HepG2 (cell line): Measurements from ENCODE around the gene UCK2.
"Not testable (repeated sequence)": the region's sequence is repeated elsewhere in the genome, so short reads cannot be mapped to it uniquely, and the experiment has no call there.

ENCODE experiments used
- ARID2 ChIP-seq: sonication (generic); formaldehyde crosslinking; IDR thresholded peaks from 2 replicates; pipeline ENCODE4 v1.8.1; 2022; ENCODE audit warnings: mild to moderate bottlenecking, missing genetic modification reagents, borderline replicate concordance
- CBX2 ChIP-seq, 2 experiments: fragments of 200-600 bp in 1 of 2; sonication (generic); formaldehyde crosslinking in 1 of 2; IDR thresholded peaks; 2 replicates each; pipeline versions ENCODE4 v1.7.0 to v1.8.1; 2018 to 2022; ENCODE audit warnings: low read depth in 2 of 2, low read length in 1 of 2, mild to moderate bottlenecking in 1 of 2, missing genetic modification reagents in 1 of 2
- DPF2 ChIP-seq: sonication (generic); formaldehyde crosslinking; IDR thresholded peaks from 2 replicates; pipeline ENCODE4 v1.4.0; 2020; ENCODE audit warnings: mild to moderate bottlenecking, low read depth, missing genetic modification reagents, borderline replicate concordance
- NR2C2 ChIP-seq: sonication (generic); formaldehyde crosslinking; IDR thresholded peaks from 2 replicates; pipeline ENCODE4 v1.4.0; 2020; ENCODE audit warnings: missing genetic modification reagents, mild to moderate bottlenecking, moderate library complexity, borderline replicate concordance
- SIN3A ChIP-seq: IDR thresholded peaks from 2 replicates; pipeline ENCODE4 v1.6.1; 2011; ENCODE audit warnings: low read depth, mild to moderate bottlenecking, control low read depth, low read length, borderline replicate concordance
- TBP ChIP-seq: sonication (generic); formaldehyde crosslinking; IDR thresholded peaks from 2 replicates; pipeline ENCODE4 v1.5.0; 2020; ENCODE audit warnings: missing genetic modification reagents
- ZNF33A ChIP-seq: sonication (generic); formaldehyde crosslinking; IDR thresholded peaks from 2 replicates; pipeline ENCODE4 v1.5.1; 2020; ENCODE audit warnings: missing genetic modification reagents, mild to moderate bottlenecking, moderate library complexity, borderline replicate concordance
- ZNF501 ChIP-seq: sonication (generic); formaldehyde crosslinking; IDR thresholded peaks from 2 replicates; pipeline ENCODE4 v1.5.1; 2020; ENCODE audit warnings: mild to moderate bottlenecking, moderate library complexity, missing genetic modification reagents
- ZNF616 ChIP-seq: sonication (generic); formaldehyde crosslinking; IDR thresholded peaks from 2 replicates; pipeline ENCODE4 v1.5.0; 2020; ENCODE audit warnings: low read depth, mild to moderate bottlenecking, missing genetic modification reagents
- ZNF761 ChIP-seq: sonication (generic); formaldehyde crosslinking; conservative IDR thresholded peaks from 2 replicates; pipeline ENCODE4 v1.4.0; 2020; ENCODE audit warnings: mild to moderate bottlenecking, missing genetic modification reagents
- TF ChIP-seq, protein P1 (sequence below): sonication (generic); IDR thresholded peaks from 2 replicates; pipeline ENCODE4 v1.6.1; 2016; ENCODE audit warnings: low read depth, borderline replicate concordance
- TF ChIP-seq, protein P2 (sequence below): sonication (generic); formaldehyde crosslinking; IDR thresholded peaks from 2 replicates; pipeline ENCODE4 v1.5.0; 2020; ENCODE audit warnings: mild to moderate bottlenecking, missing genetic modification reagents, moderate library complexity
- TF ChIP-seq, protein P3 (sequence below): sonication (generic); formaldehyde crosslinking; IDR thresholded peaks from 2 replicates; pipeline ENCODE4 v1.4.0; 2020; ENCODE audit warnings: missing genetic modification reagents

DNA sequence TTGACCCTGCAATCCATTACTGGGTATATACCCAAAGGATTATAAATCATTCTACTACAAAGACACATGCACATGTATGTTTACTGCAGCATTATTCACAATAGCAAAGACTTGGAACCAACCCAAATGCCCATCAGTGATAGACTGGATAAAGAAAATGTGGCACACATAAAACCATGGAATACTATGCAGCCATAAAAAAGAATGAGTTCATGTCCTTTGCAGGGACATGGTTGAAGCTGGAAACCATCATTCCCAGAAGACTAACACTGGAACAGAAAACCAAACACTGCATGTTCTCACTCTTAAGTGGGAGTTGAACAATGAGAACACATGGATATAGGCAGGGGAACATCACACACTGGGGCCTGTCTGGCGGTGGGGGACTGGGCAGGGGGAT, 22.9 kb upstream of the UCK2 start:
- TF ChIP-seq, protein P1, sequence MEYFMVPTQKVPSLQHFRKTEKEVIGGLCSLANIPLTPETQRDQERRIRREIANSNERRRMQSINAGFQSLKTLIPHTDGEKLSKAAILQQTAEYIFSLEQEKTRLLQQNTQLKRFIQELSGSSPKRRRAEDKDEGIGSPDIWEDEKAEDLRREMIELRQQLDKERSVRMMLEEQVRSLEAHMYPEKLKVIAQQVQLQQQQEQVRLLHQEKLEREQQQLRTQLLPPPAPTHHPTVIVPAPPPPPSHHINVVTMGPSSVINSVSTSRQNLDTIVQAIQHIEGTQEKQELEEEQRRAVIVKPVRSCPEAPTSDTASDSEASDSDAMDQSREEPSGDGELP, result not testable (repeated sequence)
- TF ChIP-seq ARID2 (CRISPR knock-in tag); DPF2 (CRISPR knock-in tag); ZNF33A; CBX2 (IDR thresholded peaks at IDR 0.05; ENCODE audit: low read depth, low read length); CBX2 (CRISPR knock-in tag; IDR thresholded peaks at IDR 0.05; ENCODE audit: low read depth); ZNF761 (CRISPR knock-in tag); SIN3A; TBP; NR2C2; ZNF616 (CRISPR knock-in tag); ZNF501: not testable (repeated sequence)
- TF ChIP-seq, protein P2, sequence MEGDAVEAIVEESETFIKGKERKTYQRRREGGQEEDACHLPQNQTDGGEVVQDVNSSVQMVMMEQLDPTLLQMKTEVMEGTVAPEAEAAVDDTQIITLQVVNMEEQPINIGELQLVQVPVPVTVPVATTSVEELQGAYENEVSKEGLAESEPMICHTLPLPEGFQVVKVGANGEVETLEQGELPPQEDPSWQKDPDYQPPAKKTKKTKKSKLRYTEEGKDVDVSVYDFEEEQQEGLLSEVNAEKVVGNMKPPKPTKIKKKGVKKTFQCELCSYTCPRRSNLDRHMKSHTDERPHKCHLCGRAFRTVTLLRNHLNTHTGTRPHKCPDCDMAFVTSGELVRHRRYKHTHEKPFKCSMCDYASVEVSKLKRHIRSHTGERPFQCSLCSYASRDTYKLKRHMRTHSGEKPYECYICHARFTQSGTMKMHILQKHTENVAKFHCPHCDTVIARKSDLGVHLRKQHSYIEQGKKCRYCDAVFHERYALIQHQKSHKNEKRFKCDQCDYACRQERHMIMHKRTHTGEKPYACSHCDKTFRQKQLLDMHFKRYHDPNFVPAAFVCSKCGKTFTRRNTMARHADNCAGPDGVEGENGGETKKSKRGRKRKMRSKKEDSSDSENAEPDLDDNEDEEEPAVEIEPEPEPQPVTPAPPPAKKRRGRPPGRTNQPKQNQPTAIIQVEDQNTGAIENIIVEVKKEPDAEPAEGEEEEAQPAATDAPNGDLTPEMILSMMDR (CRISPR knock-in tag), result not testable (repeated sequence)
- TF ChIP-seq, protein P3, sequence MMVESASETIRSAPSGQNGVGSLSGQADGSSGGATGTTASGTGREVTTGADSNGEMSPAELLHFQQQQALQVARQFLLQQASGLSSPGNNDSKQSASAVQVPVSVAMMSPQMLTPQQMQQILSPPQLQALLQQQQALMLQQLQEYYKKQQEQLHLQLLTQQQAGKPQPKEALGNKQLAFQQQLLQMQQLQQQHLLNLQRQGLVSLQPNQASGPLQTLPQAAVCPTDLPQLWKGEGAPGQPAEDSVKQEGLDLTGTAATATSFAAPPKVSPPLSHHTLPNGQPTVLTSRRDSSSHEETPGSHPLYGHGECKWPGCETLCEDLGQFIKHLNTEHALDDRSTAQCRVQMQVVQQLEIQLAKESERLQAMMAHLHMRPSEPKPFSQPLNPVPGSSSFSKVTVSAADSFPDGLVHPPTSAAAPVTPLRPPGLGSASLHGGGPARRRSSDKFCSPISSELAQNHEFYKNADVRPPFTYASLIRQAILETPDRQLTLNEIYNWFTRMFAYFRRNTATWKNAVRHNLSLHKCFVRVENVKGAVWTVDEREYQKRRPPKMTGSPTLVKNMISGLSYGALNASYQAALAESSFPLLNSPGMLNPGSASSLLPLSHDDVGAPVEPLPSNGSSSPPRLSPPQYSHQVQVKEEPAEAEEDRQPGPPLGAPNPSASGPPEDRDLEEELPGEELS, result not testable (repeated sequence)
